H9 (cell line): ENCODE measurements around the gene HOXA7. TPM values are rescaled to one million over a fixed set of nuclear protein-coding genes. Genes with fewer than 3 reads are reported as not detected.

ENCODE experiments used
- DNase-seq: peaks from one replicate; pipeline ENCODE4 v3.0.0-alpha.2; 2017
- H2AFZ ChIP-seq: one replicate; pipeline ENCODE4 v1.6.1; 2013; ENCODE audit warnings: mild to moderate bottlenecking, low read length, control low read depth, moderate library complexity
- H2AK5ac ChIP-seq: 2 replicates; pipeline ENCODE4 v1.6.1; 2013; ENCODE audit warnings: low read length, control low read depth, mixed read lengths; ENCODE audit not compliant: insufficient read length
- H2BK120ac ChIP-seq: one replicate; pipeline ENCODE4 v1.6.1; 2013; ENCODE audit warnings: low read depth, mild to moderate bottlenecking, low read length, control low read depth, inconsistent platforms; ENCODE audit not compliant: poor library complexity, severe bottlenecking
- H2BK12ac ChIP-seq: 2 replicates; pipeline ENCODE4 v1.6.1; 2013; ENCODE audit warnings: low read length, control low read depth, mixed read lengths, low read depth; ENCODE audit not compliant: insufficient read length
- H2BK15ac ChIP-seq: 2 replicates; pipeline ENCODE4 v1.6.1; 2013; ENCODE audit warnings: low read depth, low read length, control low read depth
- H2BK20ac ChIP-seq: one replicate; pipeline ENCODE4 v1.6.1; 2013; ENCODE audit warnings: low read depth, mild to moderate bottlenecking, low read length, control low read depth, inconsistent platforms; ENCODE audit not compliant: poor library complexity, severe bottlenecking
- H2BK5ac ChIP-seq: 2 replicates; pipeline ENCODE4 v1.6.1; 2013; ENCODE audit warnings: low read length, control low read depth, mixed read lengths; ENCODE audit not compliant: insufficient read length
- H3K14ac ChIP-seq: 2 replicates; pipeline ENCODE4 v1.6.1; 2013; ENCODE audit warnings: low read length, control low read depth; ENCODE audit not compliant: insufficient read depth
- H3K18ac ChIP-seq: 2 replicates; pipeline ENCODE4 v1.6.1; 2013; ENCODE audit warnings: low read depth, mild to moderate bottlenecking, mixed read lengths, low read length, control low read depth; ENCODE audit not compliant: insufficient read length
- H3K23ac ChIP-seq: 2 replicates; pipeline ENCODE4 v1.6.1; 2013; ENCODE audit warnings: low read length, control low read depth, mixed read lengths, low read depth; ENCODE audit not compliant: insufficient read length
- H3K23me2 ChIP-seq: 2 replicates; pipeline ENCODE4 v1.6.1; 2013; ENCODE audit warnings: low read depth, mild to moderate bottlenecking, mixed read lengths, low read length, control low read depth; ENCODE audit not compliant: insufficient read length, poor library complexity, severe bottlenecking
- H3K27ac ChIP-seq: 2 replicates; pipeline ENCODE4 v1.5.1; 2013; ENCODE audit warnings: low read length, control low read depth, mixed read lengths, low read depth; ENCODE audit not compliant: insufficient read length
- H3K27me3 ChIP-seq: 2 replicates; pipeline ENCODE4 v1.6.1; 2013; ENCODE audit warnings: low read length, control low read depth, inconsistent platforms; ENCODE audit not compliant: insufficient read depth
- H3K4ac ChIP-seq: 2 replicates; pipeline ENCODE4 v1.6.1; 2013; ENCODE audit warnings: low read depth, mild to moderate bottlenecking, control low read depth, inconsistent platforms, low read length, moderate library complexity
- H3K4me1 ChIP-seq: 2 replicates; pipeline ENCODE4 v1.6.1; 2013; ENCODE audit warnings: low read length, control low read depth, inconsistent platforms; ENCODE audit not compliant: insufficient read depth
- H3K4me2 ChIP-seq: 2 replicates; pipeline ENCODE4 v1.6.1; 2013; ENCODE audit warnings: low read length, control low read depth, mixed read lengths; ENCODE audit not compliant: insufficient read length, insufficient read depth
- H3K56ac ChIP-seq: 2 replicates; pipeline ENCODE4 v1.6.1; 2013; ENCODE audit warnings: low read depth, mild to moderate bottlenecking, mixed read lengths, low read length, control low read depth; ENCODE audit not compliant: insufficient read length
- H3K79me1 ChIP-seq: 2 replicates; pipeline ENCODE4 v1.6.1; 2013; ENCODE audit warnings: low read depth, mild to moderate bottlenecking, moderate library complexity, low read length, control low read depth, inconsistent platforms; ENCODE audit not compliant: insufficient read depth, poor library complexity, severe bottlenecking
- H3K79me2 ChIP-seq: 2 replicates; pipeline ENCODE4 v1.6.1; 2013; ENCODE audit warnings: low read length, control low read depth, inconsistent platforms; ENCODE audit not compliant: insufficient read depth
- H3K9ac ChIP-seq: 2 replicates; pipeline ENCODE4 v1.6.1; 2013; ENCODE audit warnings: low read length, control low read depth, mixed read lengths; ENCODE audit not compliant: insufficient read length; ENCODE audit errors: extremely low read depth
- H3K9me3 ChIP-seq: one replicate; pipeline ENCODE4 v1.6.1; 2013; ENCODE audit warnings: low read depth, low read length, inconsistent platforms; ENCODE audit not compliant: control insufficient read depth
- H3T11ph ChIP-seq: one replicate; pipeline ENCODE4 v1.6.1; 2013; ENCODE audit warnings: mild to moderate bottlenecking, low read length, control low read depth, inconsistent platforms
- H4K20me1 ChIP-seq: one replicate; pipeline ENCODE4 v1.6.1; 2013; ENCODE audit not compliant: control insufficient read depth, insufficient read length, insufficient read depth
- H4K5ac ChIP-seq: 2 replicates; pipeline ENCODE4 v1.6.1; 2013; ENCODE audit warnings: low read depth, mild to moderate bottlenecking, mixed read lengths, low read length, control low read depth; ENCODE audit not compliant: insufficient read length
- H4K8ac ChIP-seq: replicated peaks from 2 replicates; pipeline ENCODE4 v1.6.1; 2013; ENCODE audit warnings: low read length, control low read depth, mixed read lengths, low read depth; ENCODE audit not compliant: insufficient read length
- H4K91ac ChIP-seq: 2 replicates; pipeline ENCODE4 v1.6.1; 2013; ENCODE audit warnings: low read depth, mild to moderate bottlenecking, moderate library complexity, mixed read lengths, low read length, control low read depth; ENCODE audit not compliant: insufficient read length
- H3K27ac Mint-ChIP-seq, 3 experiments: 2 replicates in 2 of 3; 3 replicates in 1 of 3; pipeline ENCODE4 v1.8.0; 2020 to 2021; ENCODE audit warnings: mixed read lengths in 3 of 3, mild to moderate bottlenecking in 1 of 3, moderate library complexity in 1 of 3
- H3K27me3 Mint-ChIP-seq: 2 replicates; pipeline ENCODE4 v1.8.0; 2021; ENCODE audit warnings: low read depth, mild to moderate bottlenecking, moderate library complexity, mixed read lengths
- H3K36me3 Mint-ChIP-seq, 3 experiments: 2 replicates in 2 of 3; 3 replicates in 1 of 3; pipeline ENCODE4 v1.8.0; 2020 to 2021; ENCODE audit warnings: low read depth in 3 of 3, mixed read lengths in 3 of 3; ENCODE audit not compliant: insufficient read depth in 1 of 3
- H3K4me1 Mint-ChIP-seq, 2 experiments: 2 replicates each; pipeline ENCODE4 v1.8.0; 2020; ENCODE audit warnings: mixed read lengths in 2 of 2
- H3K4me3 Mint-ChIP-seq, 2 experiments: 2 replicates in 1 of 2; 3 replicates in 1 of 2; pipeline ENCODE4 v1.8.0; 2020 to 2021; ENCODE audit warnings: mild to moderate bottlenecking in 2 of 2, mixed read lengths in 2 of 2, moderate library complexity in 1 of 2
- H3K9me3 Mint-ChIP-seq, 2 experiments: 2 replicates in 1 of 2; 3 replicates in 1 of 2; pipeline ENCODE4 v1.8.0; 2020; ENCODE audit warnings: mild to moderate bottlenecking in 2 of 2, mixed read lengths in 2 of 2, moderate library complexity in 1 of 2
- WGBS: extraction: QIAGEN DNeasy Blood & Tissue Kit; methylation state at CpG from one replicate; pipeline ENCODE4 v1.1.7; 2013; ENCODE audit warnings: missing lambda C conversion rate, low lambda C conversion rate, mixed read lengths; ENCODE audit not compliant: insufficient read length; ENCODE audit errors: extremely low coverage; 5-methylcytosine and 5-hydroxymethylcytosine counted together
- total RNA-seq: library from RNA; stranded (reverse); gene quantifications from 2 replicates; pipeline ENCODE4 v1.2.1, GENCODE V29; 2021
- TF ChIP-seq, protein P1 (sequence below): fragments of 200-600 bp; sonication (generic); conservative IDR thresholded peaks from 3 replicates; pipeline ENCODE4 v1.8.0; 2021; ENCODE audit warnings: antibody characterized with exemption, mild to moderate bottlenecking

HOXA7 gene
- total RNA-seq, 1 experiment from 2014 or later = not detected

DNA sequence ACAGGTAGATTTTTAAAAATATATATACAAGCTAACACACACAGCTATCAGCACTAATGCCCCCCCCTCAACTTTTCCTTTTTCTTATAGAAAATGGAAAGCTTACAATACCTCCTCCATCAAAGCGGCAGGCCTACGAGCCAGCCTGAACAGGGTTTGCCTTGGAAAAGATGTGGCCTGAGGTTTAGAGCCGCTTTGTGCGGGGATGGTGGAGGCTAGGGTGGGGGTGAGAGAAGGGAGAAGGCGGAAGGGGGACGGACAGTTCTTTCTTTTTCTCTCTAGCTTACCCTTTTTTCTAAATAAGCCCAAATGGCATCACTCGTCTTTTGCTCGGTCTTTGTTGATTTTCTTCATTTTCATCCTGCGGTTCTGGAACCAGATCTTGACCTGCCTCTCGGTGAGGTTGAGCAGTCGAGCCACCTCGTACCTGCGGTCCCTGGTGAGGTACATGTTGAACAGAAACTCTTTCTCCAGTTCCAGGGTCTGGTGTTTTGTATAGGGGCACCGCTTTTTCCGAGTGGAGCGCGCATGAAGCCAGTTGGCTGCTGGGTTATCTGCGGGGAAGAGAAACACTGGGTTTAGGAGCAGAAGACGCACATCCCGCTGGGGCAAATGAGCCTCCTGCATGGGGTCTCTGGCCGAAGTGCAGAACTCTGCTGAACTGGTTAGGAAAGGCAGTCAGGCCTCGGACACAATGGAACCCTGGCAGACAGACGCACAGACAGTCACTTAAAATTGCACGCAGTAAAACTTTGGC lies 7.0 kb upstream of the HOXA7 start:
- Mint-ChIP-seq H3K27me3 (peaks cover 98% of the 10 kb centered on the region), H3K9me3 (peaks cover 5 to 10% of the 10 kb centered on the region in 2 experiments), H3K36me3 (no peaks in the 10 kb centered on the region; a peak in 1 of 7 replicates), H3K4me1 (peaks cover 0 to 12% of the 10 kb centered on the region in 2 experiments; a peak in 3 of 4 replicates), H3K27ac (no peak overlapping the region), H3K4me3 (no peak overlapping the region)
- Histone ChIP-seq H4K8ac (no peak overlapping the region), H2BK20ac (no peak overlapping the region), H4K5ac (no peak overlapping the region), H3K56ac (no peak overlapping the region), H2BK12ac (no peak overlapping the region), H3K27me3 (peaks cover 97% of the 10 kb centered on the region), H3K23ac (no peak overlapping the region), H2AK5ac (no peak overlapping the region), H3K9ac (no peak overlapping the region), H3K4ac (no peak overlapping the region), H2BK15ac (no peak overlapping the region), H3K79me2 (no peaks in the 10 kb centered on the region), H3K14ac (no peak overlapping the region), H3K23me2 (no peaks in the 10 kb centered on the region), H3T11ph (no peak overlapping the region), H4K91ac (no peak overlapping the region), H3K4me2 (no peak overlapping the region), H2BK120ac (no peak overlapping the region), H3K79me1 (no peaks in the 10 kb centered on the region), H3K4me1 (no peaks in the 10 kb centered on the region), H3K27ac (no peak overlapping the region), H2BK5ac (no peak overlapping the region), H4K20me1 (no peaks in the 10 kb centered on the region), H3K9me3 (no peaks in the 10 kb centered on the region), H2AFZ (no peak overlapping the region), H3K18ac (no peak overlapping the region)
- TF ChIP-seq, protein P1, sequence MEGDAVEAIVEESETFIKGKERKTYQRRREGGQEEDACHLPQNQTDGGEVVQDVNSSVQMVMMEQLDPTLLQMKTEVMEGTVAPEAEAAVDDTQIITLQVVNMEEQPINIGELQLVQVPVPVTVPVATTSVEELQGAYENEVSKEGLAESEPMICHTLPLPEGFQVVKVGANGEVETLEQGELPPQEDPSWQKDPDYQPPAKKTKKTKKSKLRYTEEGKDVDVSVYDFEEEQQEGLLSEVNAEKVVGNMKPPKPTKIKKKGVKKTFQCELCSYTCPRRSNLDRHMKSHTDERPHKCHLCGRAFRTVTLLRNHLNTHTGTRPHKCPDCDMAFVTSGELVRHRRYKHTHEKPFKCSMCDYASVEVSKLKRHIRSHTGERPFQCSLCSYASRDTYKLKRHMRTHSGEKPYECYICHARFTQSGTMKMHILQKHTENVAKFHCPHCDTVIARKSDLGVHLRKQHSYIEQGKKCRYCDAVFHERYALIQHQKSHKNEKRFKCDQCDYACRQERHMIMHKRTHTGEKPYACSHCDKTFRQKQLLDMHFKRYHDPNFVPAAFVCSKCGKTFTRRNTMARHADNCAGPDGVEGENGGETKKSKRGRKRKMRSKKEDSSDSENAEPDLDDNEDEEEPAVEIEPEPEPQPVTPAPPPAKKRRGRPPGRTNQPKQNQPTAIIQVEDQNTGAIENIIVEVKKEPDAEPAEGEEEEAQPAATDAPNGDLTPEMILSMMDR = no peak
- no CpG with 5 or more reads among the region's 24 CpGs for WGBS
- peak; percentile 27 for DNase-seq
